Panc1 (cell line): Measurements from ENCODE around the gene DYNAP. TPM values are rescaled to one million over a fixed set of nuclear protein-coding genes. Genes with fewer than 3 reads are reported as not detected.

Source experiments
- ATAC-seq: fragments of 200-7000 bp; cut with Tn5 transposase; 2 replicates; pipeline ENCODE4 v1.9.1; 2020; ENCODE audit warnings: mild to moderate bottlenecking, moderate library complexity
- BruUV-seq: library from RNA; stranded (reverse); fragments of 400-500 nt; replicated peaks from 2 replicates; lab custom pipeline; 2021; lab: Mats Ljungman, UMichigan
- CTCF ChIA-PET: fragments of 300-600 bp; sonication (Branson Sonifier 250); formaldehyde crosslinking; loops from one replicate; lab custom pipeline; 2022; ENCODE audit warnings: antibody characterized with exemption; lab: Charles Lee
- POLR2A ChIA-PET: fragments of 300-600 bp; sonication (Branson Sonifier 250); formaldehyde crosslinking; loops from one replicate; lab custom pipeline; 2022; ENCODE audit warnings: antibody characterized with exemption; lab: Charles Lee
- DNase-seq: peaks from one replicate; pipeline ENCODE4 v3.0.0-alpha.2; 2010; ENCODE audit warnings: low read depth, low spot score
- H3K27ac ChIP-seq: 2 replicates; pipeline ENCODE4 v1.5.1; 2011; ENCODE audit warnings: mild to moderate bottlenecking, low read length, inconsistent platforms
- H3K27me3 ChIP-seq: fragments of 200-500 bp; sonication (Bioruptor generic); 2 replicates; pipeline ENCODE4 v1.6.0; 2014; ENCODE audit warnings: low read length, inconsistent platforms; ENCODE audit not compliant: control insufficient read depth, insufficient read depth
- H3K36me3 ChIP-seq: fragments of 200-500 bp; sonication (Bioruptor generic); 2 replicates; pipeline ENCODE4 v1.5.1; 2014; ENCODE audit warnings: inconsistent platforms, mild to moderate bottlenecking, low read length, moderate library complexity; ENCODE audit not compliant: control insufficient read depth, insufficient read depth
- H3K4me1 ChIP-seq: 2 replicates; pipeline ENCODE4 v1.5.1; 2011; ENCODE audit warnings: inconsistent platforms, mild to moderate bottlenecking, low read length, moderate library complexity; ENCODE audit not compliant: control insufficient read depth, insufficient read depth
- H3K4me3 ChIP-seq, 2 experiments: 2 replicates each; pipeline ENCODE4 v1.5.1; 2011 to 2012; ENCODE audit warnings: low read depth in 2 of 2, low read length in 2 of 2, mild to moderate bottlenecking in 2 of 2, inconsistent platforms in 1 of 2, moderate library complexity in 1 of 2
- H3K9me3 ChIP-seq: fragments of 200-500 bp; sonication (Bioruptor generic); 2 replicates; pipeline ENCODE4 v1.5.1; 2014; ENCODE audit warnings: low read depth, mild to moderate bottlenecking, inconsistent platforms, low read length, moderate library complexity; ENCODE audit not compliant: control insufficient read depth, insufficient read depth
- CTCF ChIP-seq: fragments of 450-650 bp; IDR thresholded peaks from 2 replicates; pipeline ENCODE4 v1.5.1; 2017; ENCODE audit warnings: mild to moderate bottlenecking
- POLR2AphosphoS5 ChIP-seq: IDR thresholded peaks from 2 replicates; pipeline ENCODE4 v1.6.1; 2012; ENCODE audit warnings: mild to moderate bottlenecking, low read depth, low read length, moderate library complexity
- REST ChIP-seq, 2 experiments: IDR thresholded peaks; 2 replicates each; pipeline ENCODE4 v1.6.1; 2011 to 2012; ENCODE audit warnings: low read depth in 2 of 2, control low read depth in 1 of 2, low read length in 1 of 2, mild to moderate bottlenecking in 1 of 2, moderate library complexity in 1 of 2; ENCODE audit not compliant: insufficient read depth in 1 of 2
- SIN3A ChIP-seq: IDR thresholded peaks from 2 replicates; pipeline ENCODE4 v1.6.1; 2012; ENCODE audit warnings: low read depth, mild to moderate bottlenecking, low read length, moderate library complexity, borderline replicate concordance; ENCODE audit not compliant: insufficient read depth
- TCF7L2 ChIP-seq: IDR thresholded peaks from 2 replicates; pipeline ENCODE4 v1.6.1; 2011; ENCODE audit warnings: mild to moderate bottlenecking, low read depth, low read length, inconsistent platforms
- in situ Hi-C: cut with HindIII; loops from 2 replicates; pipeline ENCODE4 v1.10.0; 2016; ENCODE audit warnings: low sequenced_read_pairs, low pct_unique_long_range_greater_than_20kb
- intact Hi-C: fragments of 100-400 bp; cut with micrococcal nuclease; formaldehyde crosslinking; loops from one replicate; pipeline ENCODE4 v1.10.0; 2022; ENCODE audit not compliant: unreplicated experiment
- total RNA-seq: library from RNA; stranded (reverse); gene quantifications from one replicate; pipeline ENCODE4 v1.2.1, GENCODE V29; 2021; ENCODE audit not compliant: unreplicated experiment

The DYNAP gene
- total RNA-seq, 1 experiment from 2014 or later: not detected

GRCh38 chr18:54604211-54604610 lies 13.2 kb downstream of the DYNAP start:
- BruUV-seq: no TSS peak
- in situ Hi-C loops: no loop called here
- CTCF ChIA-PET: no interaction called here

GRCh38 chr18:54606835-54607212 lies 15.8 kb downstream of the DYNAP start:
- in situ Hi-C loops (no loop called here), intact Hi-C loops (no loop called here)
- no peaks in the 10 kb centered on the region for H3K9me3 ChIP-seq
- ATAC-seq (no peak), DNase-seq (no peak)
- TF ChIP-seq REST (IDR thresholded peaks at IDR 0.05; ENCODE audit: insufficient read depth in 1 of 2, low read depth in 2 of 2, low read length in 1 of 2): no peak
- no peak for TF ChIP-seq POLR2AphosphoS5
- TF ChIP-seq CTCF: no peak
- TF ChIP-seq TCF7L2: no peak
- TF ChIP-seq SIN3A: no peak
- peak overlapping the region in 1 of 2 experiments; percentile 47; a peak in 1 of 4 replicates for H3K4me3 ChIP-seq
- no peaks in the 10 kb centered on the region for H3K36me3 ChIP-seq
- ChIA-PET CTCF (interaction anchor here (0.6 kb wide), 1 partner anchor 818 kb away, joined by 3 read pairs; no protein-coding TSS in a partner anchor), POLR2A (no interaction called here)
- BruUV-seq: no TSS peak
- H3K4me1 ChIP-seq: no peaks in the 10 kb centered on the region
- no peaks in the 10 kb centered on the region for H3K27me3 ChIP-seq
- no peak overlapping the region for H3K27ac ChIP-seq

More at GRCh38 chr18:54604211-54604610, 13.2 kb downstream of the DYNAP start:
- H3K4me1 ChIP-seq: no peaks in the 10 kb centered on the region
- H3K36me3 ChIP-seq: no peaks in the 10 kb centered on the region
- H3K27ac ChIP-seq: no peak overlapping the region
- no peak for ATAC-seq
- intact Hi-C loops: no loop called here
- no peaks in the 10 kb centered on the region for H3K27me3 ChIP-seq
- TF ChIP-seq CTCF (no peak), POLR2AphosphoS5 (no peak), TCF7L2 (no peak), SIN3A (no peak), REST (IDR thresholded peaks at IDR 0.05; ENCODE audit: insufficient read depth in 1 of 2, low read depth in 2 of 2, low read length in 1 of 2) (no peak)
- no peak for DNase-seq
- no peaks in the 10 kb centered on the region for H3K9me3 ChIP-seq
- H3K4me3 ChIP-seq: no peak overlapping the region
- POLR2A ChIA-PET: no interaction called here
